H1 (cell line): Measurements from ENCODE around the gene SMDT1.
"Not testable (repeated sequence)": the region's sequence is repeated elsewhere in the genome, so short reads cannot be mapped to it uniquely, and the experiment has no call there.

Source experiments
- CHD2 ChIP-seq: IDR thresholded peaks from 2 replicates; pipeline ENCODE4 v1.6.1; 2012; ENCODE audit warnings: low read length, improper control_type of control experiment
- EP300 ChIP-seq, 2 experiments: IDR thresholded peaks; 1 replicate in 1 of 2; 2 replicates in 1 of 2; pipeline ENCODE4 v1.6.1; 2011 to 2012; ENCODE audit warnings: low read depth in 2 of 2, low read length in 2 of 2, mild to moderate bottlenecking in 2 of 2, borderline replicate concordance in 1 of 2, inconsistent platforms in 1 of 2, moderate library complexity in 1 of 2
- HDAC6 ChIP-seq: IDR thresholded peaks from one replicate; pipeline ENCODE4 v1.7.1; 2012; ENCODE audit warnings: low read depth, mild to moderate bottlenecking, inconsistent platforms, low read length, moderate library complexity
- JUND ChIP-seq: IDR thresholded peaks from 2 replicates; pipeline ENCODE4 v1.6.1; 2011; ENCODE audit warnings: mild to moderate bottlenecking, improper control_type of control experiment, low read length
- PHF8 ChIP-seq: fragments of 200-600 bp; sonication (generic); conservative IDR thresholded peaks from 2 replicates; pipeline ENCODE4 v1.7.1; 2012; ENCODE audit warnings: low read depth, mild to moderate bottlenecking, inconsistent platforms, low read length, moderate library complexity
- POLR2A ChIP-seq, 2 experiments: IDR thresholded peaks; 1 replicate in 1 of 2; 2 replicates in 1 of 2; pipeline ENCODE4 v1.6.1; 2011; ENCODE audit warnings: low read depth in 2 of 2, low read length in 2 of 2, mild to moderate bottlenecking in 2 of 2; ENCODE audit errors: control extremely low read depth in 1 of 2
- POLR2AphosphoS5 ChIP-seq: IDR thresholded peaks from 2 replicates; pipeline ENCODE4 v1.6.1; 2011; ENCODE audit warnings: low read depth, low read length
- RAD21 ChIP-seq, 2 experiments: IDR thresholded peaks in 1 of 2; conservative IDR thresholded peaks in 1 of 2; 2 replicates each; pipeline ENCODE4 v1.6.1; 2011; ENCODE audit warnings: low read depth in 2 of 2, low read length in 2 of 2, improper control_type of control experiment in 1 of 2, inconsistent platforms in 1 of 2, mild to moderate bottlenecking in 1 of 2, moderate library complexity in 1 of 2
- RFX5 ChIP-seq: IDR thresholded peaks from 2 replicates; pipeline ENCODE4 v1.6.1; 2011; ENCODE audit warnings: low read depth, low read length, improper control_type of control experiment, borderline replicate concordance
- RXRA ChIP-seq: IDR thresholded peaks from 2 replicates; pipeline ENCODE4 v1.6.1; 2011; ENCODE audit warnings: low read depth, mild to moderate bottlenecking, low read length, moderate library complexity; ENCODE audit not compliant: insufficient read depth
- SIN3A ChIP-seq, 2 experiments: IDR thresholded peaks in 1 of 2; conservative IDR thresholded peaks in 1 of 2; 2 replicates each; pipeline ENCODE4 v1.6.1; 2011 to 2012; ENCODE audit warnings: low read length in 2 of 2, improper control_type of control experiment in 1 of 2, low read depth in 1 of 2, mild to moderate bottlenecking in 1 of 2
- SUZ12 ChIP-seq: fragments of 200-600 bp; sonication (generic); IDR thresholded peaks from 2 replicates; pipeline ENCODE4 v1.6.1; 2012; ENCODE audit warnings: mild to moderate bottlenecking, inconsistent platforms, low read length, moderate library complexity, mixed read lengths
- TEAD4 ChIP-seq: IDR thresholded peaks from 2 replicates; pipeline ENCODE4 v1.6.1; 2012; ENCODE audit warnings: low read depth, low read length, inconsistent platforms, mixed read lengths
- TF ChIP-seq, protein P1 (sequence below), 3 experiments: IDR thresholded peaks; 1 replicate in 2 of 3; 2 replicates in 1 of 3; pipeline versions ENCODE4 v1.5.1 to v1.6.1; 2011; ENCODE audit warnings: low read length in 3 of 3, mild to moderate bottlenecking in 3 of 3, inconsistent platforms in 2 of 3, low read depth in 1 of 3, moderate library complexity in 1 of 3; ENCODE audit not compliant: insufficient read depth in 1 of 3; ENCODE audit errors: control extremely low read depth in 1 of 3

DNA sequence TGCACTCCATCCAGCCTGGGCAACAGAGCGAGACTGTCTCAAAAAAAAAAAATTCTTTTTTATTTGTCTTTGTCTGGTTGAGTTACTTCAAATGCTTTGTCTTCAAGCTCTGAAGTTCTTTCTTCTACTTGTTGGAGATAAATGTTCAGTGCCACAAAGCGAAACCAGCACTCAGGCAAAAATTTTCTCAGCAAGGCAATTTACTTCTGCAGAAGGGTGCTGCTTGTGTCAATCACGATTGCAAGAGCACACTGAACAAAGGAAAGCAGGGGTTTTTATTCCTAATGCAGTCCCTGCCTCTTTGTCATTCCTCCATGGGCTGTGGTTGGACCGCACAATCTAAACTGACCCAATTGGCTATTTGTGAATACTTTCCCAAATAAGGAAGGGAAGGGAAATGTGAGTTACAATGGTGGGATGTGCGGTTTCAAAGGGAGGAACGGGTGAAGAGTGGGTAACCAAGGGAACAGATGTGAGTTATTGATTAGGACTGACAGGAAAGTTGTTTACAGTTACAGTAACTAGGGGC, 24.9 kb downstream of the SMDT1 start:
- not testable (repeated sequence) for TF ChIP-seq RFX5; POLR2A (IDR thresholded peaks at IDR 0.05; ENCODE audit: control extremely low read depth in 1 of 2, low read depth in 2 of 2, low read length in 2 of 2); RXRA; CHD2; JUND; SUZ12; POLR2AphosphoS5; EP300 (IDR thresholded peaks at IDR 0.05; ENCODE audit: borderline replicate concordance in 1 of 2, low read depth in 2 of 2, low read length in 2 of 2); PHF8; TEAD4; RAD21 (IDR thresholded peaks at IDR 0.05 in 1 of 2, conservative IDR thresholded peaks at IDR 0.05 in 1 of 2; ENCODE audit: low read depth in 2 of 2, low read length in 2 of 2); HDAC6; SIN3A (conservative IDR thresholded peaks at IDR 0.05 in 1 of 2, IDR thresholded peaks at IDR 0.05 in 1 of 2; ENCODE audit: low read depth in 1 of 2, low read length in 2 of 2)
- TF ChIP-seq, protein P1, sequence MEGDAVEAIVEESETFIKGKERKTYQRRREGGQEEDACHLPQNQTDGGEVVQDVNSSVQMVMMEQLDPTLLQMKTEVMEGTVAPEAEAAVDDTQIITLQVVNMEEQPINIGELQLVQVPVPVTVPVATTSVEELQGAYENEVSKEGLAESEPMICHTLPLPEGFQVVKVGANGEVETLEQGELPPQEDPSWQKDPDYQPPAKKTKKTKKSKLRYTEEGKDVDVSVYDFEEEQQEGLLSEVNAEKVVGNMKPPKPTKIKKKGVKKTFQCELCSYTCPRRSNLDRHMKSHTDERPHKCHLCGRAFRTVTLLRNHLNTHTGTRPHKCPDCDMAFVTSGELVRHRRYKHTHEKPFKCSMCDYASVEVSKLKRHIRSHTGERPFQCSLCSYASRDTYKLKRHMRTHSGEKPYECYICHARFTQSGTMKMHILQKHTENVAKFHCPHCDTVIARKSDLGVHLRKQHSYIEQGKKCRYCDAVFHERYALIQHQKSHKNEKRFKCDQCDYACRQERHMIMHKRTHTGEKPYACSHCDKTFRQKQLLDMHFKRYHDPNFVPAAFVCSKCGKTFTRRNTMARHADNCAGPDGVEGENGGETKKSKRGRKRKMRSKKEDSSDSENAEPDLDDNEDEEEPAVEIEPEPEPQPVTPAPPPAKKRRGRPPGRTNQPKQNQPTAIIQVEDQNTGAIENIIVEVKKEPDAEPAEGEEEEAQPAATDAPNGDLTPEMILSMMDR (IDR thresholded peaks at IDR 0.05; ENCODE audit: control extremely low read depth in 1 of 3, insufficient read depth in 1 of 3, low read depth in 1 of 3, low read length in 3 of 3) = not testable (repeated sequence)
